Measurements from ENCODE around the gene SMG6. TPM values are rescaled to one million over a fixed set of nuclear protein-coding genes. Genes with fewer than 3 reads are reported as not detected.
A peak's percentile ranks its signal among the peaks of the same experiment; 100 is the strongest.

The SMG6 gene
- total and polyA plus RNA-seq, 8 donors, result 17.0 to 102 (median 24.4) TPM

DNA sequence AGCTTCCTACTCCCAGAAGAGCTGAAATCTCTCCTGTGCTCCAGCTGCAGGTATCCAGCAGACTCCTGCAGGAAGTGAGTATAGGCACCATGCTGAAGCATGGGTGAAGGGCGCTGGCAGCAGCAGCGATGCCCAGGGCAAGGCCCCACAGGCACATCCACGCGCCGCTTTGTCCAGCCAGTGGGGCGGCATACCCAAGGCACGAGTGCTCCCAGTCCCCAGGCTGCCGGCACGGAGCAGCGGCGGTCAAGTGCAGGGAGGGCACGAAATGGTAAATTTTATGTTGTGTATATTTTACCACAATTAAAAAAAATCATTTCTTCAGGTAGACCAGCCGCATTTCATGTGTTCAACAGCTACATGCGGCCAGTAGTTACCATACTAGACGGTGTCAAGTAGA is 175.6 kb downstream of the SMG6 start:
- WGBS, 5 donors, result 95 to 99% (median 98%) methylated on average over 15 of the region's 15 CpGs
- no peaks in the 10 kb centered on the region for H3K27me3 ChIP-seq
- H3K9me3 ChIP-seq, result no peaks in the 10 kb centered on the region
- H3K4me3 ChIP-seq, result no peak overlapping the region
- DNase-seq, result no peak
- peaks cover 14 to 20% (median 15%) of the 10 kb centered on the region in 4 donors for H3K4me1 ChIP-seq
- TF ChIP-seq EP300 (IDR thresholded peaks at IDR 0.05), result no peak
- TF ChIP-seq POLR2AphosphoS5 (IDR thresholded peaks at IDR 0.05), result no peak
- TF ChIP-seq, protein P1, sequence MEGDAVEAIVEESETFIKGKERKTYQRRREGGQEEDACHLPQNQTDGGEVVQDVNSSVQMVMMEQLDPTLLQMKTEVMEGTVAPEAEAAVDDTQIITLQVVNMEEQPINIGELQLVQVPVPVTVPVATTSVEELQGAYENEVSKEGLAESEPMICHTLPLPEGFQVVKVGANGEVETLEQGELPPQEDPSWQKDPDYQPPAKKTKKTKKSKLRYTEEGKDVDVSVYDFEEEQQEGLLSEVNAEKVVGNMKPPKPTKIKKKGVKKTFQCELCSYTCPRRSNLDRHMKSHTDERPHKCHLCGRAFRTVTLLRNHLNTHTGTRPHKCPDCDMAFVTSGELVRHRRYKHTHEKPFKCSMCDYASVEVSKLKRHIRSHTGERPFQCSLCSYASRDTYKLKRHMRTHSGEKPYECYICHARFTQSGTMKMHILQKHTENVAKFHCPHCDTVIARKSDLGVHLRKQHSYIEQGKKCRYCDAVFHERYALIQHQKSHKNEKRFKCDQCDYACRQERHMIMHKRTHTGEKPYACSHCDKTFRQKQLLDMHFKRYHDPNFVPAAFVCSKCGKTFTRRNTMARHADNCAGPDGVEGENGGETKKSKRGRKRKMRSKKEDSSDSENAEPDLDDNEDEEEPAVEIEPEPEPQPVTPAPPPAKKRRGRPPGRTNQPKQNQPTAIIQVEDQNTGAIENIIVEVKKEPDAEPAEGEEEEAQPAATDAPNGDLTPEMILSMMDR (IDR thresholded peaks at IDR 0.05), result no peak
- no peak for TF ChIP-seq POLR2A (IDR thresholded peaks at IDR 0.05)
- H3K27ac ChIP-seq, result no peak overlapping the region
- peaks cover 0 to 16% (median 11%) of the 10 kb centered on the region in 4 donors for H3K36me3 ChIP-seq
- intact Hi-C loops (cut with DNase I; ENCODE audit: low total_unique reads), result no loop called here

DNA sequence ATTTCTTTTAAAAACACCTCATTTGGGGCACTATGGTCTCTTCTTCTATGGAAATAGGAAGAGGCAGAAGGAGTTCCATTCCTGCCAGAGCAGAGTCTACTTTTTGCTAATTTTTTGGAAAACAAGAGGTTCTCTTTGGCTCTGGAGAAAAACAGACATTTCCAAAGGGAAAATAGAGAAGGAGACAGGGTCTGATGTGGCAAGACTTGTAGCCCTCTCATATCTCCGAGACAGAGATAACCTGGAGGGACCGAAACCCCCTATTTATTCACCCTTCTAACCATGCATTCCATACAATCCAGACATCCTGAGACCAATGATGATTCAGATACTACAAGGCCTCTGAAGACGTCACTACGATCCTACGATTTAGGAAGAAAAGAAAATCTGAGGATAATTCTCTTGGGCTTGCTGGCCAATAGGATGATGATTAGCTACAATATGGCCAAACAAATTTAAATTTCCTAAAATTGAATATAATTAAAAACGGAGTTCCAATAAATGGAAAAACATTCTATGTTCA is 178.5 kb downstream of the SMG6 start:
- no peak overlapping the region for H3K27ac ChIP-seq
- TF ChIP-seq EP300 (IDR thresholded peaks at IDR 0.05) (no peak), POLR2AphosphoS5 (IDR thresholded peaks at IDR 0.05) (no peak), POLR2A (IDR thresholded peaks at IDR 0.05) (no peak)
- TF ChIP-seq, protein P1 (IDR thresholded peaks at IDR 0.05), result no peak
- H3K36me3 ChIP-seq, result peaks cover 0 to 13% (median 9%) of the 10 kb centered on the region in 4 donors
- WGBS, 5 donors, result 95 to 99% (median 99%) methylated on average over 6 of the region's 6 CpGs
- no peaks in the 10 kb centered on the region for H3K9me3 ChIP-seq
- no peak overlapping the region for H3K4me3 ChIP-seq
- intact Hi-C loops (cut with DNase I; ENCODE audit: low total_unique reads), result no loop called here
- H3K27me3 ChIP-seq, result no peaks in the 10 kb centered on the region
- DNase-seq, result no peak
- H3K4me1 ChIP-seq, result peaks cover 21 to 36% (median 26%) of the 10 kb centered on the region in 4 donors

DNA sequence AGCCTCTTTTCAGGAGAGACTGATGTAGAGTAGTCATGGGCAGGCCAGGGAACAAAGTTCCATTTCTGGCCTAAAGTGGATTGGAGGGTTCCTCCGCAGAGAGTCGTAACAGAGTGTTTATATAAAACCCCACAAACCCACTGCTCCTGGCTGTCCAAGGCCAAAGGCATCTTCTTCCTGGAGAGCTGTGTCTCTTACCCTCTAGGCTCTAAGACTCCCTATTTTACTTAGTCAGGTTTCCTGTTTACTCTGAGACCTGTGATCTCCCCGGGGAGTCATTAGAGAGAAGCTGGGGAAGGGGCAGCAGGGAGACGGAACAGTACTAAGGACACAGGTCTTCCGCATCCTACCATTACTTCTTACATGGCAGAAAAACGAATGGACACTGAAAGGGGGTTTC is 179.2 kb downstream of the SMG6 start:
- intact Hi-C loops (cut with DNase I; ENCODE audit: low total_unique reads), result no loop called here
- WGBS, 5 donors, result 76 to 82% (median 78%) methylated on average over 6 of the region's 6 CpGs
- Histone ChIP-seq H3K4me3 (no peak overlapping the region), H3K36me3 (peaks cover 0 to 16% (median 11%) of the 10 kb centered on the region in 4 donors), H3K27ac (peak overlapping the region in 4 of 5 donors; percentile 70 to 83 (median 75)), H3K9me3 (no peaks in the 10 kb centered on the region), H3K27me3 (no peaks in the 10 kb centered on the region), H3K4me1 (peaks cover 21 to 36% (median 26%) of the 10 kb centered on the region in 4 donors)
- TF ChIP-seq, protein P1 (IDR thresholded peaks at IDR 0.05), result no peak
- no peak for TF ChIP-seq POLR2AphosphoS5 (IDR thresholded peaks at IDR 0.05)
- no peak for TF ChIP-seq EP300 (IDR thresholded peaks at IDR 0.05)
- TF ChIP-seq POLR2A (IDR thresholded peaks at IDR 0.05), result no peak
- no peak for DNase-seq

DNA sequence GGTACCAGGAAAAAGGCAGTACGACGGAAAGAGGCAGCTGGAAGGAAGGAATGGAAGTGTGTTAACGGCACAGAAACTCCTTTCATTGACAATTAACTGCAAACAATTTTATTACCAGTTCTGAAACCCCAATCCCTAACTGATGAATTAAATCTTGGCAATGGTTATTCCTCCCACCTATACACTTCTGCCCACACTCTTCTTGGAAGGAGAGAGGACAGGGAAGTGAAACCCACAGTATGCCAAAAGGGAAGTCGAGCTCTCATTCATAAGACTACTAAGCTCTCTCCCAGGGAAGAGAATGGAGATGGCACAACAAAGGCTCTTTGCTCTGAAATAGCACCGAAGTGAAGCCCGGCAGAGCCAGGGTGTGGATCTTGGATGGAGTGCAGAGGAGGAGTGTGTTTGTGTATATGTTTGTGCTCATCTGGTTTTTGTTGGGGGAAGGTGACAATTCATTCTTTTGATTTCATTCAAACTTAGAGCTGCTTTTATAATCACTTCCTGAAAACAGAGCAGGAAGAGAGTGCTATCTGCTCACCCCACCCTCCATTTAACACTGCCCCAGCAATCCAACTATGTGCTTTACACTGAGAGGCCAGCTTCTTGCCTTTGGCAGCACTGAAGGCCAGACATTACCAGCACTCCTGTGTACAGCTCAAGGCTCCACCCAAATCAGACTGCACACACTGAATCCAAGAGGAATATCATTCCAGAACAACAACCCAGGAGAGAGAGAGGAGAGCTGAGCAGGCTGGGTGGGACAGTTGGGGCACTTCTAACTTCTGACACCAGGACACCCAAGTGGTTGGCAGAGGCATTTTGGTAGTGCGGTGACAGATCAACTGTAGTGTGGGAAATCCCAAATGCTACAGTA is 180.0 kb downstream of the SMG6 start:
- intact Hi-C loops (cut with DNase I; ENCODE audit: low total_unique reads), result no loop called here
- Histone ChIP-seq H3K27me3 (no peaks in the 10 kb centered on the region), H3K9me3 (no peaks in the 10 kb centered on the region), H3K27ac (peak overlapping the region; percentile 41 to 83 (median 75)), H3K36me3 (peaks cover 0 to 16% (median 11%) of the 10 kb centered on the region in 4 donors), H3K4me1 (peaks cover 21 to 36% (median 26%) of the 10 kb centered on the region in 4 donors), H3K4me3 (no peak overlapping the region)
- TF ChIP-seq, protein P1 (IDR thresholded peaks at IDR 0.05), result no peak
- WGBS, 5 donors, result 47 to 60% (median 56%) methylated on average over 7 of the region's 7 CpGs
- peak in 1 of 2 donors; percentile 70 for DNase-seq
